Thoracic aorta (tissue), 2 donors: ENCODE data around the gene DCC. TPM values are rescaled to one million over a fixed set of nuclear protein-coding genes. Genes with fewer than 3 reads are reported as not detected.

Experiments
- ATAC-seq: fragments of 150-250 bp; one replicate; pipeline ENCODE4 v1.8.0; 2017; ENCODE audit warnings: low read depth; ENCODE audit not compliant: insufficient number of reproducible peaks, low FRiP score
- DNase-seq: peaks from one replicate; pipeline ENCODE4 v3.0.0-alpha.2; 2020; ENCODE audit warnings: low spot score
- H3K27ac ChIP-seq, 2 donors: fragments of 200-600 bp; sonication (generic); 1 replicate in 1 of 2; 2 replicates in 1 of 2; pipeline ENCODE4 v1.5.1; 2016; ENCODE audit warnings: mild to moderate bottlenecking in 2 of 2, moderate library complexity in 2 of 2
- H3K27me3 ChIP-seq: fragments of 200-600 bp; sonication (generic); replicated peaks from 2 replicates; pipeline ENCODE4 v1.6.0; 2016; ENCODE audit warnings: mild to moderate bottlenecking; ENCODE audit not compliant: insufficient read depth
- H3K36me3 ChIP-seq: fragments of 200-600 bp; sonication (generic); one replicate; pipeline ENCODE4 v1.5.1; 2016
- H3K4me1 ChIP-seq, 2 donors: fragments of 200-600 bp; sonication (generic); 1 replicate in 1 of 2; 2 replicates in 1 of 2; pipeline versions ENCODE4 v1.5.1 to v1.6.0; 2016; ENCODE audit warnings: low read depth in 2 of 2, mild to moderate bottlenecking in 1 of 2; ENCODE audit not compliant: control insufficient read depth in 1 of 2
- H3K4me3 ChIP-seq: fragments of 200-600 bp; sonication (generic); 2 replicates; pipeline ENCODE4 v1.5.1; 2016; ENCODE audit warnings: mild to moderate bottlenecking
- H3K9me3 ChIP-seq: fragments of 200-600 bp; sonication (generic); 2 replicates; pipeline ENCODE4 v1.5.1; 2016
- total RNA-seq, 2 donors: library from RNA; depleted of rRNA; stranded (reverse); fragments of >200 nt; gene quantifications; one replicate each; pipeline versions ENCODE4 v1.1.0 to v1.2.3, GENCODE V29; 2016
- TF ChIP-seq, protein P1 (sequence below): fragments of 200-600 bp; sonication (generic); IDR thresholded peaks from one replicate; pipeline ENCODE4 v1.5.1; 2019; ENCODE audit warnings: antibody characterized with exemption

DCC gene
- total RNA-seq, 2 donors from 2014 or later, result not detected

DNA sequence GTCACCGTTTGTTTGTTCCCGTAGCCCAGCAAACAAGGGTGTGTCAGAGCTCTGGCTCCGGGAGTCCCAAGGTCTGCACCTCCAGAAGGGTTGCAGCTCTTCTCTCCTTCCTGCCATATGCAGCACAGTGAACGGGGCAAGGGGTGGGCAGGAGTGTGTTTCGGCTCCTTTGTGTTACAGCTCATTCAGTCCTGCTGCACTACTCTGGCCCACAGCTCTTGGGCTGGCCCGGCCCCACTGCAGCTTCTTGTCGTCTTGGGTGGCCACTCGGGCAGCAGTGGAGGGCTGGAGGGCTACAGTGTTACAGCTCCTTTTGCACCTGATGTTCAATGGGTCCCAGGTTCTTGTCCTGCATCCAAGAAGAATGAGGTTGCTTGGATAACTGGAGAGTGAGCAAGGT is 408.3 kb downstream of the DCC start:
- Histone ChIP-seq H3K36me3 (no peaks in the 10 kb centered on the region), H3K4me3 (no peak overlapping the region), H3K27ac (no peak overlapping the region), H3K27me3 (no peaks in the 10 kb centered on the region), H3K9me3 (no peaks in the 10 kb centered on the region), H3K4me1 (no peaks in the 10 kb centered on the region)
- ATAC-seq (no peak), DNase-seq (no peak)
- TF ChIP-seq, protein P1, sequence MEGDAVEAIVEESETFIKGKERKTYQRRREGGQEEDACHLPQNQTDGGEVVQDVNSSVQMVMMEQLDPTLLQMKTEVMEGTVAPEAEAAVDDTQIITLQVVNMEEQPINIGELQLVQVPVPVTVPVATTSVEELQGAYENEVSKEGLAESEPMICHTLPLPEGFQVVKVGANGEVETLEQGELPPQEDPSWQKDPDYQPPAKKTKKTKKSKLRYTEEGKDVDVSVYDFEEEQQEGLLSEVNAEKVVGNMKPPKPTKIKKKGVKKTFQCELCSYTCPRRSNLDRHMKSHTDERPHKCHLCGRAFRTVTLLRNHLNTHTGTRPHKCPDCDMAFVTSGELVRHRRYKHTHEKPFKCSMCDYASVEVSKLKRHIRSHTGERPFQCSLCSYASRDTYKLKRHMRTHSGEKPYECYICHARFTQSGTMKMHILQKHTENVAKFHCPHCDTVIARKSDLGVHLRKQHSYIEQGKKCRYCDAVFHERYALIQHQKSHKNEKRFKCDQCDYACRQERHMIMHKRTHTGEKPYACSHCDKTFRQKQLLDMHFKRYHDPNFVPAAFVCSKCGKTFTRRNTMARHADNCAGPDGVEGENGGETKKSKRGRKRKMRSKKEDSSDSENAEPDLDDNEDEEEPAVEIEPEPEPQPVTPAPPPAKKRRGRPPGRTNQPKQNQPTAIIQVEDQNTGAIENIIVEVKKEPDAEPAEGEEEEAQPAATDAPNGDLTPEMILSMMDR, result no peak

GRCh38 chr18:52749542-52749941 is 409.5 kb downstream of the DCC start:
- no peaks in the 10 kb centered on the region for H3K27me3 ChIP-seq
- DNase-seq (no peak), ATAC-seq (no peak)
- H3K27ac ChIP-seq, result no peak overlapping the region
- H3K36me3 ChIP-seq, result no peaks in the 10 kb centered on the region
- no peak overlapping the region for H3K4me3 ChIP-seq
- no peaks in the 10 kb centered on the region for H3K9me3 ChIP-seq
- H3K4me1 ChIP-seq, result no peaks in the 10 kb centered on the region
- TF ChIP-seq, protein P1, result no peak

GRCh38 chr18:52750995-52751394 is 411.0 kb downstream of the DCC start:
- H3K27me3 ChIP-seq, result no peaks in the 10 kb centered on the region
- H3K36me3 ChIP-seq, result no peaks in the 10 kb centered on the region
- H3K4me1 ChIP-seq, result no peaks in the 10 kb centered on the region
- H3K9me3 ChIP-seq, result no peaks in the 10 kb centered on the region
- no peak overlapping the region for H3K27ac ChIP-seq
- H3K4me3 ChIP-seq, result no peak overlapping the region
- TF ChIP-seq, protein P1, result no peak
- DNase-seq, result no peak
- ATAC-seq, result no peak

- no peak for ATAC-seq
- TF ChIP-seq, protein P1, result no peak
- Histone ChIP-seq H3K27me3 (no peaks in the 10 kb centered on the region), H3K9me3 (no peaks in the 10 kb centered on the region), H3K36me3 (no peaks in the 10 kb centered on the region), H3K27ac (no peak overlapping the region), H3K4me3 (no peak overlapping the region), H3K4me1 (no peaks in the 10 kb centered on the region)
- no peak for DNase-seq
Observed at GRCh38 chr18:52764316-52764715, 424.3 kb downstream of the DCC start.

GRCh38 chr18:52766002-52766545 is 426.1 kb downstream of the DCC start:
- no peaks in the 10 kb centered on the region for H3K27me3 ChIP-seq
- no peaks in the 10 kb centered on the region for H3K36me3 ChIP-seq
- H3K4me1 ChIP-seq, result no peaks in the 10 kb centered on the region
- no peak overlapping the region for H3K4me3 ChIP-seq
- ATAC-seq (no peak), DNase-seq (no peak)
- H3K9me3 ChIP-seq, result no peaks in the 10 kb centered on the region
- TF ChIP-seq, protein P1, result no peak
- no peak overlapping the region for H3K27ac ChIP-seq
